ENCODE measurements around the gene XKR8. TPM values are rescaled to one million over a fixed set of nuclear protein-coding genes. Genes with fewer than 3 reads are reported as not detected.
"Not testable (repeated sequence)": the region's sequence is repeated elsewhere in the genome, so short reads cannot be mapped to it uniquely, and the experiment has no call there.

XKR8 gene
- total RNA-seq, 1 donor = 5.9 TPM

DNA sequence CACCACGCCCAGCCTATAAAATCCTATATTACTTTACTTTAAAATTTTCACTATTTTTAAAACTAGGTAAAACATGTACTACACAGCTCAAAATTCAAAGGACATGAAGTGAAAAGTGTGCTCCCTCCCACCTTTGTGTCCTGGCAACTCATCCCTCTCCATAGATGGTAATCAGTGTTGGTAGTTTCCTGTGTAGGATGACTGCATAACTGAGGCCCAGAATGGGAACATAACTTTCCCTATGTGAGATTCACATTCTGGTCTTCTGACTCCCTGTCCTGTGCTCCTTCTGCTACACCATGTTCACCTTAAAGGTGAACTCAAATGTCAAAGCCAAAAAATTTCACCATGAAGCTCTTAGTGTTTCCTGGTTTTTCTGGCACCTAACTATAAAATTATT is 39.3 kb downstream of the XKR8 start:
- DNase-seq (ENCODE audit: low read depth) = no peak
- no peak overlapping the region for H3K4me3 ChIP-seq (ENCODE audit: low read depth, low read length)
- no peak for TF ChIP-seq CTCF (IDR thresholded peaks at IDR 0.05; ENCODE audit: insufficient read depth, low read length)

DNA sequence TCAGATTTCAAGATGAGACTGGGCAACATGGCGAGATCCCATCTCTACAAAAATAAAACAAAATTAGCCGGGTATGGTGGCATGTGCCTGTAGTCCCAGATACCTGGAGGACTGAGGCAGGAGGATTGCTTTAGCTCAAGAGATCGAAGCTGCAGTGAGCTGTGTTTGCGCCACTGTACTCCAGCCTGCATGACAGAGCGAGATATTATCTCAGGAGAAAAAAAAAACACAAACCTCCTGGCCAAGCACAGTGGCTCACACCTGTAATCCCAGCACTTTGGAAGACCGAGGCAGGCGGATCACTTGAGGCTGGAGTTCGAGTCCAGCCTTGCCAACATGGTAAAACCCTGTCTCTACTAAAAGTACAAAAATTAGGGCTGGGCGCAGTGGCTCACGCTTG is 42.8 kb downstream of the XKR8 start:
- no peak overlapping the region for H3K4me3 ChIP-seq (ENCODE audit: low read depth, low read length)
- TF ChIP-seq CTCF (IDR thresholded peaks at IDR 0.05; ENCODE audit: insufficient read depth, low read length) = no peak
- no peak for DNase-seq (ENCODE audit: low read depth)

GRCh38 chr1:28003117-28003516 is 43.3 kb downstream of the XKR8 start:
- H3K4me3 ChIP-seq (ENCODE audit: low read depth, low read length); DNase-seq (ENCODE audit: low read depth): not testable (repeated sequence)

- no peak overlapping the region for H3K4me3 ChIP-seq (ENCODE audit: low read depth, low read length)
- no peak for TF ChIP-seq CTCF (IDR thresholded peaks at IDR 0.05; ENCODE audit: insufficient read depth, low read length)
- peak; percentile 13 for DNase-seq (ENCODE audit: low read depth)
These were observed 51.2 kb downstream of the XKR8 start for GRCh38 chr1:28010969-28011368.

Other genes starting within 250 kb of the XKR8 start
- gene FAM76A, start 234.0 kb upstream of the XKR8 start, total RNA-seq (ENCODE audit: low replicate concordance) = 15.6 and 21.1 TPM in 2 replicates
- 57.6 and 79.6 TPM in 2 replicates for gene STX12, start 186.8 kb upstream of the XKR8 start, total RNA-seq (ENCODE audit: low replicate concordance)
- gene PPP1R8, start 129.2 kb upstream of the XKR8 start, total RNA-seq (ENCODE audit: low replicate concordance) = 23.0 and 35.2 TPM in 2 replicates
- gene THEMIS2, start 87.4 kb upstream of the XKR8 start, total RNA-seq (ENCODE audit: low replicate concordance) = 1.2 and 2.0 TPM in 2 replicates
- 12.7 and 42.1 TPM in 2 replicates for gene RPA2, start 45.4 kb upstream of the XKR8 start, total RNA-seq (ENCODE audit: low replicate concordance)
- 0.09 TPM in 1 of 2 replicates, not detected in the other for gene SMPDL3B, start 25.0 kb upstream of the XKR8 start, total RNA-seq (ENCODE audit: low replicate concordance)
- 12.3 and 21.9 TPM in 2 replicates for gene EYA3, start 128.6 kb downstream of the XKR8 start, total RNA-seq (ENCODE audit: low replicate concordance)
- gene PTAFR, start 216.7 kb downstream of the XKR8 start, total RNA-seq (ENCODE audit: low replicate concordance) = under 0.01 and 0.65 TPM in 2 replicates